HepG2 (cell line): ENCODE results near the gene BATF.
A peak's percentile ranks its signal among the peaks of the same experiment; 100 is the strongest.

ENCODE experiments used
- EED ChIP-seq: sonication (generic); formaldehyde crosslinking; IDR thresholded peaks from 2 replicates; pipeline ENCODE4 v1.5.0; 2020; ENCODE audit warnings: mild to moderate bottlenecking, missing genetic modification reagents
- EHMT2 ChIP-seq: fragments of 200-600 bp; sonication (generic); IDR thresholded peaks from 2 replicates; pipeline ENCODE4 v1.7.0; 2017; ENCODE audit warnings: antibody characterized with exemption, low read depth, low read length, borderline replicate concordance
- NFE2L2 ChIP-seq: fragments of 150-350 bp; IDR thresholded peaks from 2 replicates; pipeline ENCODE4 v1.6.1; 2014; ENCODE audit warnings: low read length
- POLR2AphosphoS5 ChIP-seq: IDR thresholded peaks from 2 replicates; pipeline ENCODE4 v1.6.1; 2012; ENCODE audit warnings: low read depth, low read length
- RARG ChIP-seq: sonication (generic); formaldehyde crosslinking; IDR thresholded peaks from 2 replicates; pipeline ENCODE4 v1.4.0; 2020; ENCODE audit warnings: low read depth, mild to moderate bottlenecking, missing genetic modification reagents
- RFX5 ChIP-seq: IDR thresholded peaks from 2 replicates; pipeline ENCODE4 v1.6.1; 2011; ENCODE audit warnings: low read depth, low read length, improper control_type of control experiment
- RXRA ChIP-seq: sonication (generic); formaldehyde crosslinking; IDR thresholded peaks from 2 replicates; pipeline ENCODE4 v1.5.1; 2020; ENCODE audit warnings: missing genetic modification reagents
- SRSF1 ChIP-seq: fragments of 200-400 bp; formaldehyde crosslinking; optimal IDR thresholded peaks from 2 replicates; pipeline ENCODE3; 2017; ENCODE audit warnings: mild to moderate bottlenecking, low read depth, low read length, moderate library complexity
- SUZ12 ChIP-seq: fragments of 150-350 bp; IDR thresholded peaks from 2 replicates; pipeline ENCODE4 v1.6.1; 2014; ENCODE audit warnings: low read depth, low read length
- U2AF1 ChIP-seq: fragments of 200-400 bp; formaldehyde crosslinking; optimal IDR thresholded peaks from 2 replicates; pipeline ENCODE3; 2017; ENCODE audit warnings: mild to moderate bottlenecking, low read depth, low read length
- ZFX ChIP-seq: sonication (generic); formaldehyde crosslinking; IDR thresholded peaks from 2 replicates; pipeline ENCODE4 v1.4.0; 2020; ENCODE audit warnings: mild to moderate bottlenecking, low read depth, missing genetic modification reagents, moderate library complexity
- TF ChIP-seq, protein P1 (sequence below): sonication (generic); formaldehyde crosslinking; IDR thresholded peaks from 2 replicates; pipeline ENCODE4 v1.5.0; 2020; ENCODE audit warnings: mild to moderate bottlenecking, missing genetic modification reagents, moderate library complexity
- TF ChIP-seq, protein P2 (sequence below): sonication (generic); formaldehyde crosslinking; IDR thresholded peaks from 2 replicates; pipeline ENCODE4 v1.8.1; 2023; ENCODE audit warnings: mild to moderate bottlenecking, missing genetic modification reagents

DNA sequence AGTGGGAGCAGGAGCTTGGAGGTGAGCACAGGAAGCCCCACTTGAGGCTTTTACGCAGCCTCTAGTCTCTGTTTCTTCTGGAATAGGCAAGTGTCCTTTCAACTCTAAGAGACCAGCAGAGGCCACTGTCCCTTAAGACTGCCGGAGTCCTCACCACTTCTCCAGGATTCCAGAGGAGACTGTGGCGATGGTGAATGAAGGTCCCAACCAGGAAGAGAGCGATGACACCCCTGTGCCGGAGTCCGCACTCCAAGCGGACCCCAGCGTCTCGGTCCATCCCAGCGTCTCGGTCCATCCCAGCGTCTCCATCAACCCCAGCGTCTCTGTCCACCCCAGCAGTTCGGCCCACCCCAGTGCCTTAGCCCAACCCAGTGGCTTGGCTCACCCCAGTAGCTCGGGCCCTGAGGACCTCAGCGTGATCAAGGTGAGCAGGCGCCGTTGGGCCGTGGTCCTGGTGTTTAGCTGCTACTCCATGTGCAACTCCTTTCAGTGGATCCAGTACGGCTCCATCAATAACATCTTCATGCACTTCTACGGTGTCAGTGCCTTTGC is 56.6 kb downstream of the BATF start:
- TF ChIP-seq, protein P1, sequence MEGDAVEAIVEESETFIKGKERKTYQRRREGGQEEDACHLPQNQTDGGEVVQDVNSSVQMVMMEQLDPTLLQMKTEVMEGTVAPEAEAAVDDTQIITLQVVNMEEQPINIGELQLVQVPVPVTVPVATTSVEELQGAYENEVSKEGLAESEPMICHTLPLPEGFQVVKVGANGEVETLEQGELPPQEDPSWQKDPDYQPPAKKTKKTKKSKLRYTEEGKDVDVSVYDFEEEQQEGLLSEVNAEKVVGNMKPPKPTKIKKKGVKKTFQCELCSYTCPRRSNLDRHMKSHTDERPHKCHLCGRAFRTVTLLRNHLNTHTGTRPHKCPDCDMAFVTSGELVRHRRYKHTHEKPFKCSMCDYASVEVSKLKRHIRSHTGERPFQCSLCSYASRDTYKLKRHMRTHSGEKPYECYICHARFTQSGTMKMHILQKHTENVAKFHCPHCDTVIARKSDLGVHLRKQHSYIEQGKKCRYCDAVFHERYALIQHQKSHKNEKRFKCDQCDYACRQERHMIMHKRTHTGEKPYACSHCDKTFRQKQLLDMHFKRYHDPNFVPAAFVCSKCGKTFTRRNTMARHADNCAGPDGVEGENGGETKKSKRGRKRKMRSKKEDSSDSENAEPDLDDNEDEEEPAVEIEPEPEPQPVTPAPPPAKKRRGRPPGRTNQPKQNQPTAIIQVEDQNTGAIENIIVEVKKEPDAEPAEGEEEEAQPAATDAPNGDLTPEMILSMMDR (CRISPR knock-in tag): peak; percentile 24; the same call in 1 of the 2 replicates
- TF ChIP-seq U2AF1 (no peak), NFE2L2 (no peak), ZFX (CRISPR knock-in tag) (peak; percentile 29; the same call in 1 of the 2 replicates), POLR2AphosphoS5 (no peak), RFX5 (no peak), EHMT2 (no peak), RARG (no peak), SUZ12 (no peak), SRSF1 (no peak), RXRA (CRISPR knock-in tag) (no peak), EED (no peak)
- TF ChIP-seq, protein P2, sequence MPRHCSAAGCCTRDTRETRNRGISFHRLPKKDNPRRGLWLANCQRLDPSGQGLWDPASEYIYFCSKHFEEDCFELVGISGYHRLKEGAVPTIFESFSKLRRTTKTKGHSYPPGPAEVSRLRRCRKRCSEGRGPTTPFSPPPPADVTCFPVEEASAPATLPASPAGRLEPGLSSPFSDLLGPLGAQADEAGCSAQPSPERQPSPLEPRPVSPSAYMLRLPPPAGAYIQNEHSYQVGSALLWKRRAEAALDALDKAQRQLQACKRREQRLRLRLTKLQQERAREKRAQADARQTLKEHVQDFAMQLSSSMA (CRISPR knock-in tag): no peak
